Parathyroid adenoma (tissue), 2 donors: ENCODE results near the gene CCR5AS.
"Not testable (repeated sequence)": the region's sequence is repeated elsewhere in the genome, so short reads cannot be mapped to it uniquely, and the experiment has no call there.

Source experiments
- H2AFZ ChIP-seq: fragments of 300-600 bp; sonication (generic); one replicate; pipeline ENCODE4 v1.7.0; 2017; ENCODE audit warnings: antibody characterized with exemption, mild to moderate bottlenecking
- H3K27ac ChIP-seq: fragments of 300-600 bp; sonication (generic); one replicate; pipeline ENCODE4 v1.7.0; 2017
- H3K27me3 ChIP-seq: fragments of 300-600 bp; sonication (generic); one replicate; pipeline ENCODE4 v1.7.0; 2017; ENCODE audit warnings: low read length; ENCODE audit not compliant: control insufficient read depth, insufficient read depth
- H3K36me3 ChIP-seq: fragments of 300-600 bp; sonication (generic); one replicate; pipeline ENCODE4 v1.7.0; 2017; ENCODE audit warnings: low read length; ENCODE audit not compliant: control insufficient read depth, insufficient read depth
- H3K4me1 ChIP-seq: fragments of 300-600 bp; sonication (generic); one replicate; pipeline ENCODE4 v1.7.0; 2017; ENCODE audit warnings: control low read depth
- H3K4me2 ChIP-seq: fragments of 300-600 bp; sonication (generic); one replicate; pipeline ENCODE4 v1.7.0; 2017; ENCODE audit warnings: low read length
- H3K4me3 ChIP-seq: fragments of 300-600 bp; sonication (generic); one replicate; pipeline ENCODE4 v1.7.0; 2017; ENCODE audit warnings: low read depth, low read length
- H3K79me2 ChIP-seq: fragments of 300-600 bp; sonication (generic); one replicate; pipeline ENCODE4 v1.7.0; 2017; ENCODE audit warnings: control low read depth
- H3K9ac ChIP-seq: fragments of 300-600 bp; sonication (generic); one replicate; pipeline ENCODE4 v1.7.0; 2017; ENCODE audit warnings: mild to moderate bottlenecking
- H3K9me3 ChIP-seq: fragments of 300-600 bp; sonication (generic); one replicate; pipeline ENCODE4 v1.7.0; 2017; ENCODE audit warnings: low read length; ENCODE audit not compliant: control insufficient read depth
- CTCF ChIP-seq: fragments of 300-600 bp; sonication (generic); IDR thresholded peaks from one replicate; pipeline ENCODE4 v1.7.0; 2017; ENCODE audit warnings: antibody characterized with exemption, mild to moderate bottlenecking
- donor health status: primary hyperparathyroidism.

CCR5AS gene

GRCh38 chr3:46429250-46429649, 22.4 kb upstream of the CCR5AS start:
- H3K9ac ChIP-seq, result no peak overlapping the region
- no peak for TF ChIP-seq CTCF
- H3K79me2 ChIP-seq, result no peaks in the 10 kb centered on the region
- no peak overlapping the region for H2AFZ ChIP-seq
- no peaks in the 10 kb centered on the region for H3K36me3 ChIP-seq
- H3K4me2 ChIP-seq, result no peak overlapping the region
- no peaks in the 10 kb centered on the region for H3K4me1 ChIP-seq
- H3K27me3 ChIP-seq, result no peaks in the 10 kb centered on the region
- H3K27ac ChIP-seq, result no peak overlapping the region
- no peak overlapping the region for H3K4me3 ChIP-seq
- H3K9me3 ChIP-seq, result no peaks in the 10 kb centered on the region

DNA sequence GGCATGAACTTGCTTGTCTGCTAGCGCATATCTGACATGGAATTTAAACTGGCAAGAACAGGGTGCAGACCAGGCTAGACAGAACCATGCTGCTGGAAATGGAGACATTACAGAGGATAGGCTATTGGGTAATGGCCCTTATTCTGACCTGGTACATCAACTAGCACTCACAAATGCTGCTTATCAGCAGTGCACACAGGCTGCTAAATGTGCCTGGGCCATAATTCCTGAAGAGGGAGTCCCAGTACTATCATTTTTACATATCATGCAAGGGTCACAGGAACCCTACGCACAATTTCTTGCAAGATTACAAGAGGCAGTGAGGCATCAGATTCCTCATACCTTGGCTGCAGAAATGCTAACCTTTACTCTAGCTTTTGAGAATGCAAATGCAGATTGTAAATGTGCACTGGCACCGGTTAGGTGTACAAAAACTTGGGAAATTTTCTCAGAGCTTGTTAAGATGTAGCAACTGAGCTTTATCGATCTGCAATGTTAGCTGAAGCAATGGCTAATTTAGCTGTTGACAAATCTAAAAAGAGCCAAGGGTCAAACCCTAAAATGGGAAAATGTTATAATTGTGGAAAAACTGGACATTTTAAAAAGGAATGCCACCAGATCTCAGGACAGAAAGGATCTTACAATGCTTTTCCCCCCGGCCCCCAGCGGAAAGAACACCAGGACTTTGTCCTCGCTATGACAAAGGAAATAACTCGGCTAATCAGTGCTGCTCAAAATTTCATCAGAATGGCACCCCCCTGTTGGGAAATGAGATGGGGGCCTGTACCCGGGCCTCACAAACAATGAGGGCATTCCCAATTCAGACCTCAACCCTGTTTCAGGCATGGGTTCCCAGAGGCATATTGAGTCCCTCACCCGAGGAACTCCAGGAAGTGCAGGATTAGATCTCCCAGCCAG, 21.3 kb upstream of the CCR5AS start:
- Histone ChIP-seq H3K9me3 (no peaks in the 10 kb centered on the region), H3K27ac (no peak overlapping the region), H3K27me3 (no peaks in the 10 kb centered on the region), H3K9ac (no peak overlapping the region), H3K4me2 (no peak overlapping the region), H3K79me2 (no peaks in the 10 kb centered on the region), H3K36me3 (no peaks in the 10 kb centered on the region), H3K4me3 (no peak overlapping the region), H2AFZ (no peak overlapping the region), H3K4me1 (no peaks in the 10 kb centered on the region)
- TF ChIP-seq CTCF, result no peak

GRCh38 chr3:46427404-46427803, 20.5 kb upstream of the CCR5AS start:
- not testable (repeated sequence) for H3K27ac ChIP-seq, H3K9ac ChIP-seq, H3K27me3 ChIP-seq, H3K4me3 ChIP-seq, H3K4me1 ChIP-seq, H3K79me2 ChIP-seq, H3K9me3 ChIP-seq, H2AFZ ChIP-seq, H3K4me2 ChIP-seq, H3K36me3 ChIP-seq

DNA sequence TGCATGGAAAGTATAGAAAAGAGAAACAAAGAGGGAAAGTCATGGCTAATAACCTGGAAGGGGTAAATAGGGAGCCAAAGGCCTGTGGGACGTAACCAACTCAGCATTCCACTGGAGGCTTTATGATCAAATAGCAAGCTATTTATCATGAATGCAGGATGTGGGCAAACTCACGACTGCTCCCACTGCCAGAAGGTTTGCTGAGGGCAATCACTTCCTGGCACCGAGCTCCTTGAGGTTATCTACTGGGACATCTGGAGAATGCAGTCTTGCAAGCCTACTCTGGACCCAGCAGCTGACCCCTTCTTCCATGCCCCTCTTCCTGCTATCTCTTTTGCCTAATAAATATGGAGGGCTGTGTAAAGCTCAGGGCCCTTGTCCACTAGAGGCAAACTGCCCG, 19.6 kb upstream of the CCR5AS start:
- H3K27ac ChIP-seq, H3K79me2 ChIP-seq, H3K4me3 ChIP-seq, H3K4me1 ChIP-seq, H3K27me3 ChIP-seq, H3K9me3 ChIP-seq, H3K9ac ChIP-seq, H2AFZ ChIP-seq, H3K4me2 ChIP-seq, H3K36me3 ChIP-seq: not testable (repeated sequence)

DNA sequence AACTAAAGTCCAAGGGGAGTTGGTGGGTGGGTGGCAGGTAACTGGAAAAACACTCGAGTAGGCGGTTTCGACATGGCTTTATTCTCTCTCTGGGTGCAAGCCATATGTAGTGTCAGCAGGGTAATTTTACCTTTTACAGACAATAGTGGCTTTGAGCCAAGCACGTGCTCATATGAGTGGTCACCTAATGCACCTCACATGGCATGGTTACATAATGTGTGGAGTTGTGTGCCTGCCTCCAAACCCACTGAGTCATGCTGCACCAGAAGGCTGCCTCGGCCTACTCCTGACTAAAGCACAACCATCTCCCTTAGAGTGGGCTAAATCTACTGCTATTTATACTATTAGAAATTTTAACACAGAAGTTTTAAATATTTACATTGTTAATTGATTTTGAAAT, 16.7 kb upstream of the CCR5AS start:
- no peak overlapping the region for H3K4me2 ChIP-seq
- H3K9ac ChIP-seq, result no peak overlapping the region
- H3K9me3 ChIP-seq, result no peaks in the 10 kb centered on the region
- no peak overlapping the region for H3K4me3 ChIP-seq
- H3K27me3 ChIP-seq, result no peaks in the 10 kb centered on the region
- H3K79me2 ChIP-seq, result no peaks in the 10 kb centered on the region
- no peak overlapping the region for H2AFZ ChIP-seq
- TF ChIP-seq CTCF, result no peak
- no peaks in the 10 kb centered on the region for H3K36me3 ChIP-seq
- no peak overlapping the region for H3K27ac ChIP-seq
- no peaks in the 10 kb centered on the region for H3K4me1 ChIP-seq
